SU-DHL-6 (cell line): ENCODE data around the gene FUT6.

ENCODE experiments used
- H2AFZ ChIP-seq: fragments of 200-600 bp; sonication (generic); 2 replicates; pipeline ENCODE4 v1.6.1; 2014; ENCODE audit warnings: low read depth, mild to moderate bottlenecking, moderate library complexity, mixed read lengths, antibody characterized with exemption, low read length; ENCODE audit not compliant: severe bottlenecking
- H3F3A ChIP-seq: fragments of 200-600 bp; shearing (Covaris generic); 2 replicates; pipeline ENCODE4 v1.6.0; 2016; ENCODE audit warnings: antibody characterized with exemption, mild to moderate bottlenecking; ENCODE audit not compliant: insufficient read depth
- H3K27ac ChIP-seq: fragments of 200-600 bp; sonication (generic); 2 replicates; pipeline ENCODE4 v1.5.1; 2016; ENCODE audit warnings: low read depth, mild to moderate bottlenecking, low read length, moderate library complexity, mixed read lengths
- H3K27me3 ChIP-seq: fragments of 200-600 bp; sonication (generic), shearing (Covaris generic); 2 replicates; pipeline ENCODE4 v1.6.0; 2014; ENCODE audit warnings: mild to moderate bottlenecking, low read length
- H3K36me3 ChIP-seq: fragments of 200-600 bp; sonication (generic); 2 replicates; pipeline ENCODE4 v1.6.1; 2014; ENCODE audit warnings: mild to moderate bottlenecking, low read length, mixed read lengths
- H3K4me2 ChIP-seq: fragments of 300-600, 200-600 bp; shearing (Covaris generic), sonication (generic); 2 replicates; pipeline ENCODE4 v1.6.0; 2014; ENCODE audit warnings: low read length, low read depth, mild to moderate bottlenecking; ENCODE audit not compliant: poor library complexity, severe bottlenecking
- H3K4me3 ChIP-seq: fragments of 200-600 bp; sonication (generic); 2 replicates; pipeline ENCODE4 v1.5.1; 2014; ENCODE audit warnings: antibody characterized with exemption, low read length, mild to moderate bottlenecking, mixed read lengths; ENCODE audit not compliant: insufficient read depth, poor library complexity, severe bottlenecking
- H3K79me2 ChIP-seq: fragments of 200-600 bp; sonication (generic); 2 replicates; pipeline ENCODE4 v1.6.1; 2014; ENCODE audit warnings: mild to moderate bottlenecking, low read length, moderate library complexity; ENCODE audit not compliant: insufficient read depth
- H3K9ac ChIP-seq: fragments of 200-600 bp; sonication (generic); 2 replicates; pipeline ENCODE4 v1.7.0; 2014; ENCODE audit warnings: mild to moderate bottlenecking, low read length
- H3K9me2 ChIP-seq: fragments of 200-600 bp; sonication (generic); replicated peaks from 2 replicates; pipeline ENCODE4 v1.6.1; 2014; ENCODE audit warnings: low read length; ENCODE audit not compliant: insufficient read depth
- H3K9me3 ChIP-seq: fragments of 200-600 bp; sonication (generic); 2 replicates; pipeline ENCODE4 v1.6.1; 2014; ENCODE audit warnings: low read length, mixed read lengths; ENCODE audit not compliant: insufficient read depth
- H4K20me1 ChIP-seq: fragments of 200-600 bp; sonication (generic); 2 replicates; pipeline ENCODE4 v1.6.1; 2014; ENCODE audit warnings: low read depth, mild to moderate bottlenecking, antibody characterized with exemption, low read length, moderate library complexity, mixed read lengths
- EZH2phosphoT487 ChIP-seq: fragments of 200-600 bp; sonication (generic), shearing (Covaris generic); conservative IDR thresholded peaks from 2 replicates; pipeline ENCODE4 v1.6.1; 2018; ENCODE audit warnings: mild to moderate bottlenecking, antibody characterized with exemption, low read length, moderate library complexity, mixed read lengths
- TF ChIP-seq, protein P1 (sequence below): fragments of 200-600 bp; sonication (generic); IDR thresholded peaks from one replicate; pipeline ENCODE4 v1.5.1; 2017; ENCODE audit warnings: antibody characterized with exemption, mild to moderate bottlenecking, low read length, moderate library complexity; ENCODE audit not compliant: insufficient read depth, poor library complexity, severe bottlenecking

Gene FUT6

DNA sequence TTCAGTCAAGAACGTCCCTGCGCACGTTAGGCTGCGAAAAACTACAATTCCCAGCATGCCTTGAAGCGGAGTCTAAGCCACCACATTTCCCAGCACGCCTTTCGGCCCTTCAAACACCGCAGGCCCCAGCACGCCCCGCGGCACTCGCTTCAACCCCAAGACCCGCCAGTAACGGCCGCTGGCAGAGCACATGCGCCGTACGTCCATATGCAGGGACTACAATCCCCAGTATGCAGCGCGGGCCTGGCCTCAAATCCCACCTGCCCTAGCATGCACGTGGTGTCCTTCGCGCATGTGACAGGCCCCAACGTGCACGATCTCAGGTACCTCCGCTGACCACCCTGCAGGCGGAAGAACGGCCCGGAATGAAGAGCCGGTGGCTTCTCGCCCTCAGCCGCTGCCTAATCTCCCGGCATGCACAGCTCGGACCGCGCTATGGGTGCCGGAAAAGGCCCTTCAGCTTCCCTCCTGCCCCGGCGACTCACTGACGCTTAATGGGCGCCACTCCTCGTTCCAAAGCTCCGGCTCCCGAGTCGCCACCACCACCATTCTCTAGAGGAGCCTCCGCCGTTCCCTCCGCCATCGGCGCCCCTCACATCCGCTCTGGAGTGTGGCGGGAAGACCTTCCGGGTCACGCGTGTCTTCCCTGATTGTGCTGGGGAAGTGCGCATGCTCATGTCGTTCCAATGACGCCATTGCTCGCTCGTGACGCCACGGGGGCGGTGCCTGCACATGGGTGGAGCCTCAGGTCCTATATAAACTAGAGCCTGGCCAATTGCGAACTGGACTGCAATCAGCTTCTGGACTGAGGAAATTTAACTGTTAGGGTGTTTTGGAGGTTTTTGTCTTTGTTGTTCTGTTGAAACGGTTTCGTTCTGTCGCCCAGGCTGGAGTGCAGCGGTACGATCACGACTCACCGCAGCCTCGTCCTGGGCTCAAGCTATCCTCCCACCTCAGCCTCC, 48.7 kb downstream of the FUT6 start, which contains the start of gene DUS3L:
TSS of gene DUS3L (minus strand) at position 605 of the 962 bp plus-strand sequence. CDS start at position 583, 22 bp downstream.
- Histone ChIP-seq H3K9me3 (no peaks in the 10 kb centered on the region), H3K79me2 (peaks cover 3% of the 10 kb centered on the region; the same call in 1 of the 2 replicates), H3K9me2 (no peaks in the 10 kb centered on the region), H3K27ac (peak within 1 kb of the TSS; percentile 81), H3F3A (no peaks in the 10 kb centered on the region), H2AFZ (peak within 1 kb of the TSS; percentile 23), H4K20me1 (no peaks in the 10 kb centered on the region), H3K9ac (peak within 1 kb of the TSS; percentile 69), H3K36me3 (no peaks in the 10 kb centered on the region), H3K27me3 (no peaks in the 10 kb centered on the region), H3K4me2 (peak within 1 kb of the TSS; percentile 54), H3K4me3 (peak within 1 kb of the TSS; percentile 61)
- no peak for TF ChIP-seq EZH2phosphoT487
- TF ChIP-seq, protein P1, sequence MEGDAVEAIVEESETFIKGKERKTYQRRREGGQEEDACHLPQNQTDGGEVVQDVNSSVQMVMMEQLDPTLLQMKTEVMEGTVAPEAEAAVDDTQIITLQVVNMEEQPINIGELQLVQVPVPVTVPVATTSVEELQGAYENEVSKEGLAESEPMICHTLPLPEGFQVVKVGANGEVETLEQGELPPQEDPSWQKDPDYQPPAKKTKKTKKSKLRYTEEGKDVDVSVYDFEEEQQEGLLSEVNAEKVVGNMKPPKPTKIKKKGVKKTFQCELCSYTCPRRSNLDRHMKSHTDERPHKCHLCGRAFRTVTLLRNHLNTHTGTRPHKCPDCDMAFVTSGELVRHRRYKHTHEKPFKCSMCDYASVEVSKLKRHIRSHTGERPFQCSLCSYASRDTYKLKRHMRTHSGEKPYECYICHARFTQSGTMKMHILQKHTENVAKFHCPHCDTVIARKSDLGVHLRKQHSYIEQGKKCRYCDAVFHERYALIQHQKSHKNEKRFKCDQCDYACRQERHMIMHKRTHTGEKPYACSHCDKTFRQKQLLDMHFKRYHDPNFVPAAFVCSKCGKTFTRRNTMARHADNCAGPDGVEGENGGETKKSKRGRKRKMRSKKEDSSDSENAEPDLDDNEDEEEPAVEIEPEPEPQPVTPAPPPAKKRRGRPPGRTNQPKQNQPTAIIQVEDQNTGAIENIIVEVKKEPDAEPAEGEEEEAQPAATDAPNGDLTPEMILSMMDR = no peak

DNA sequence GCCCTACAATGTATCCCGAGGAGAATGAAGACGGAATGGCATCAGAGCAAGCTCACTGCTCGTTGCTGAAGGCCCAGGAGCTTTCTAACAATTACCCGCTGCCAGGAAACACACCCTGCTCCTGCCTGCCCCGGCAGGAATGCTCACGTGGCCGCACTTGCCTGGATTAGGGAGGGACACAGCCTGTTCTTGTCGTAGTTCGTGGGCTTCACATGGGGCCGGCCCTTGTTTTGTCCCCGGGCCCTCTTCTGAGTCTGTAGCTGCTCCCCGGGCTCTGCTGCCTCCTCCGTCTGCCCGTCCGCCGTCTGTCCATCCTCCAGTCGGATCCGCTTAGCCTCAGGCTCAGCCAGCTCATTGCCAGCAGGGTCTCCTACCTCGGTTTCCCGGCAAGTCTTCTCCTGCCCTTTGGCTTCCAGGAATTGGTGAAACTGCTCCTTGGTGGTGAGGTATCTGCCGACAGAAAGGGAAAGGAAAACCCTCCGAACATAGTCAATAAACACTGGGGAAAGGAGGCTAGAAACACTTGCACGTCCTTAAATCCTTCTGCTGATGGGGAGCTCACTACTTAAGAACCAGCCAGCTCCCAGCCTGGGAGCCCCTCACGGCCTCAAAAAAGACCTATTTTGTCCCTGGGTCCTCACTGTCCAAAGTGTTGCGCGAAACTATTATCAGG, 49.5 kb downstream of the FUT6 start:
- Histone ChIP-seq H2AFZ (no peak overlapping the region), H3K4me3 (peak overlapping the region; percentile 49), H4K20me1 (no peaks in the 10 kb centered on the region), H3K9me3 (no peaks in the 10 kb centered on the region), H3K9ac (0 out of 2 replicates have a peak overlapping the region, but pooled peaks have one; percentile 69), H3K27ac (no peak overlapping the region), H3K9me2 (no peaks in the 10 kb centered on the region), H3K36me3 (no peaks in the 10 kb centered on the region), H3K4me2 (peak overlapping the region; percentile 54), H3K27me3 (no peaks in the 10 kb centered on the region), H3F3A (no peaks in the 10 kb centered on the region), H3K79me2 (peaks cover 3% of the 10 kb centered on the region; the same call in 1 of the 2 replicates)
- no peak for TF ChIP-seq EZH2phosphoT487
- TF ChIP-seq, protein P1 = no peak

DNA sequence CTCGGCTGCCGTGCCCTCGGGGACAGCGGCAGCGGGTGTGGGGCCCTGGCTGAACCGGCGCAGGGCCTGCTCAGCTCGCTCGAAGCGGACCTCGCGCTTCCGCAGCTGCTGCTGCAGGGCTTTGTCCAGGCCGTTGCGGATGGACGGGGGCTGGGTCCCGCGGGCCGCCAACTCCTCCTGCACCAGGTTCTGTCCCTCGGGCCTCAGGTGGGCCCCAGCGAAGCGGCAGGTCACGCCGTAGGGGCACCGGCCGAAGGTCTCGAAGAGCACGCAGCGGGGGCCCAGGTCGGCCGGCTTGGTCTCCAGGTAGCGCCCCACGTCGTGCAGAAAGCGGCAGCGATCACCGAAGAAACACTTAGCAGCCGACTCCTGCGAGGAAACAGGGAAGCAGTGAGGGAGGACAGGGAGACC, 50.1 kb downstream of the FUT6 start:
- TF ChIP-seq, protein P1 = no peak
- no peak for TF ChIP-seq EZH2phosphoT487
- Histone ChIP-seq H3K27ac (no peak overlapping the region), H3F3A (no peaks in the 10 kb centered on the region), H3K9me3 (no peaks in the 10 kb centered on the region), H3K9me2 (no peaks in the 10 kb centered on the region), H2AFZ (no peak overlapping the region), H3K9ac (no peak overlapping the region), H3K27me3 (no peaks in the 10 kb centered on the region), H4K20me1 (no peaks in the 10 kb centered on the region), H3K4me3 (no peak overlapping the region), H3K4me2 (no peak overlapping the region), H3K36me3 (no peaks in the 10 kb centered on the region), H3K79me2 (peaks cover 3% of the 10 kb centered on the region; the same call in 1 of the 2 replicates)
